ENCODE data around the gene PDLIM3. TPM values are rescaled to one million over a fixed set of nuclear protein-coding genes. Genes with fewer than 3 reads are reported as not detected.
A peak's percentile ranks its signal among the peaks of the same experiment; 100 is the strongest.

Gene PDLIM3
- total and polyA plus RNA-seq, 2 of the 4 experiments (the other 2 are of a cell fraction) = 6.4 to 11.7 TPM

GRCh38 chr4:185464887-185465286 is 70.4 kb downstream of the PDLIM3 start:
- H3K9ac ChIP-seq (ENCODE audit: low read depth, low read length) = no peak overlapping the region
- H3K9me1 ChIP-seq (ENCODE audit: insufficient read depth, low read length) = peaks cover 7% of the 10 kb centered on the region
- no peak overlapping the region for H3K23ac ChIP-seq (ENCODE audit: low read depth, low read length)
- no peak overlapping the region for H2BK5ac ChIP-seq (ENCODE audit: low read depth, low read length, poor library complexity, severe bottlenecking)
- in situ Hi-C loops (cut with MboI; ENCODE audit: low sequenced_read_pairs) (no loop called here), dilution Hi-C loops (cut with HindIII; ENCODE audit: low sequenced_read_pairs, unreplicated experiment) (no loop called here), intact Hi-C loops (cut with micrococcal nuclease) (no loop called here)
- ATAC-seq (ENCODE audit: low read depth) = peak; percentile 82
- no peak overlapping the region for H2BK15ac ChIP-seq (ENCODE audit: low read depth, low read length)
- H2AK9ac ChIP-seq (replicated peaks; ENCODE audit: low read depth, low read length, poor library complexity) = no peak overlapping the region
- H3K27me3 ChIP-seq (ENCODE audit: control insufficient read depth, insufficient read depth, low read length) = no peaks in the 10 kb centered on the region
- H3K4me3 ChIP-seq (ENCODE audit: insufficient read depth, low read depth, low read length) = no peak overlapping the region
- no CpG with 5 or more reads among the region's 1 CpG for WGBS, 2 experiments (ENCODE audit: extremely low coverage in 2 of 2, insufficient read length in 1 of 2)
- no peaks in the 10 kb centered on the region for H3K79me1 ChIP-seq (ENCODE audit: low read depth in 1 of 2, low read length in 2 of 2)
- no peaks in the 10 kb centered on the region for H4K20me1 ChIP-seq (ENCODE audit: insufficient read depth, low read length)
- 0 out of 2 replicates have a peak, but pooled peaks have one; percentile 2 for TF ChIP-seq CEBPB (IDR thresholded peaks at IDR 0.05; ENCODE audit: low read depth, low read length)
- no peak for TF ChIP-seq MAFK (IDR thresholded peaks at IDR 0.05; ENCODE audit: low read depth, low read length)
- TF ChIP-seq CTCF (conservative IDR thresholded peaks at IDR 0.05; ENCODE audit: low read depth, low read length) = no peak
- no peak overlapping the region for H2BK120ac ChIP-seq (ENCODE audit: low read depth, low read length)
- no peak overlapping the region for H3K56ac ChIP-seq (ENCODE audit: extremely low read depth, insufficient read depth, low read length)
- no peak overlapping the region for H2BK20ac ChIP-seq (ENCODE audit: low read depth, low read length)
- H2AK5ac ChIP-seq (ENCODE audit: low read depth, low read length) = no peak overlapping the region
- H3K27ac ChIP-seq (ENCODE audit: insufficient read depth, low read length) = no peak overlapping the region
- H3K9me3 ChIP-seq (ENCODE audit: control insufficient read depth, insufficient read depth, low read length) = no peaks in the 10 kb centered on the region
- peak; percentile 72 for DNase-seq
- no peak overlapping the region for H4K91ac ChIP-seq (ENCODE audit: insufficient read depth, low read depth, low read length)
- H3K4me2 ChIP-seq (ENCODE audit: low read depth, low read length) = no peak overlapping the region; the same call in 1 of the 2 replicates
- H3K36me3 ChIP-seq (ENCODE audit: control insufficient read depth, insufficient read depth, low read length) = no peaks in the 10 kb centered on the region
- no peak overlapping the region for H2AFZ ChIP-seq (replicated peaks; ENCODE audit: low read length, poor library complexity)
- H3K14ac ChIP-seq (replicated peaks; ENCODE audit: low read depth, low read length) = no peak overlapping the region
- no peak overlapping the region for H3K18ac ChIP-seq (ENCODE audit: low read depth, low read length)
- H3K4ac ChIP-seq (ENCODE audit: low read depth, low read length) = no peak overlapping the region
- peaks cover 13% of the 10 kb centered on the region for H3K4me1 ChIP-seq (ENCODE audit: control insufficient read depth, insufficient read depth, low read length)
- no peak overlapping the region for H4K5ac ChIP-seq (ENCODE audit: low read depth, low read length)
- ChIA-PET CTCF (no interaction called here), POLR2A (ENCODE audit: unreplicated experiment) (no interaction called here)
- no peak overlapping the region for H4K8ac ChIP-seq (ENCODE audit: low read depth in 2 of 2, low read length in 2 of 2)
- BruUV-seq (replicated peaks) = no TSS peak

Data from IMR-90 (cell line).